T-cell (primary cell): ENCODE data around the gene ZNF480. TPM values are rescaled to one million over a fixed set of nuclear protein-coding genes. Genes with fewer than 3 reads are reported as not detected.
"Not testable (repeated sequence)": the region's sequence is repeated elsewhere in the genome, so short reads cannot be mapped to it uniquely, and the experiment has no call there.

ENCODE experiments used
- ATAC-seq, 4 experiments: fragments of 200-7000 bp in 3 of 4; fragments of 150-1000 bp in 1 of 4; cut with Tn5 transposase; replicated peaks in 1 of 4; 1 replicate in 3 of 4; 2 replicates in 1 of 4; pipeline ENCODE4 v1.10.0; 2021; ENCODE audit warnings: moderate library complexity in 3 of 4, mild to moderate bottlenecking in 2 of 4, moderate number of reproducible peaks in 1 of 4
- CTCF ChIA-PET, 2 donors: fragments of 300-600 bp; sonication (Branson Sonifier 250); formaldehyde crosslinking; loops; one replicate each; lab custom pipeline; 2022; ENCODE audit warnings: antibody characterized with exemption in 2 of 2; lab: Charles Lee
- POLR2A ChIA-PET, 2 donors: fragments of 300-600 bp; sonication (Branson Sonifier 250); formaldehyde crosslinking; loops; one replicate each; lab custom pipeline; 2022; ENCODE audit warnings: antibody characterized with exemption in 2 of 2; lab: Charles Lee
- DNase-seq, 35 experiments: peaks; one replicate each; pipeline versions ENCODE4 v3.0.0 to v3.0.0-alpha.2; 2013 to 2023
- H3K27ac ChIP-seq: one replicate; pipeline ENCODE4 v1.5.1; 2013; ENCODE audit warnings: low read length
- H3K27me3 ChIP-seq, 2 experiments: replicated peaks in 1 of 2; 1 replicate in 1 of 2; 2 replicates in 1 of 2; pipeline versions ENCODE4 v1.6.1 to v1.7.0; 2013; ENCODE audit warnings: low read length in 1 of 2, mixed read lengths in 1 of 2; ENCODE audit not compliant: control insufficient read depth in 2 of 2, insufficient read depth in 2 of 2; ENCODE audit errors: extremely low read depth in 1 of 2
- H3K36me3 ChIP-seq, 2 donors: 1 replicate in 1 of 2; 2 replicates in 1 of 2; pipeline versions ENCODE4 v1.6.1 to v1.7.0; 2013; ENCODE audit warnings: low read length in 1 of 2; ENCODE audit not compliant: control insufficient read depth in 2 of 2, insufficient read depth in 1 of 2; ENCODE audit errors: extremely low read depth in 1 of 2
- H3K4me1 ChIP-seq, 2 experiments: 1 replicate in 1 of 2; 2 replicates in 1 of 2; pipeline versions ENCODE4 v1.6.1 to v1.7.0; 2013; ENCODE audit warnings: low read length in 2 of 2, mixed read lengths in 1 of 2; ENCODE audit not compliant: insufficient read depth in 2 of 2, control insufficient read depth in 1 of 2; ENCODE audit errors: extremely low read depth in 1 of 2
- H3K4me3 ChIP-seq, 2 donors: 1 replicate in 1 of 2; 2 replicates in 1 of 2; pipeline versions ENCODE4 v1.5.1 to v1.7.0; 2013; ENCODE audit warnings: mild to moderate bottlenecking in 2 of 2, low read length in 1 of 2, moderate library complexity in 1 of 2; ENCODE audit not compliant: control insufficient read depth in 1 of 2; ENCODE audit errors: extremely low read depth in 1 of 2
- H3K9me3 ChIP-seq: 2 replicates; pipeline ENCODE4 v1.7.0; 2013
- H3K27ac Mint-ChIP-seq, 2 donors: one replicate each; pipeline ENCODE4 v1.8.0; 2020 to 2021; ENCODE audit warnings: mild to moderate bottlenecking in 2 of 2, mixed read lengths in 2 of 2
- H3K27me3 Mint-ChIP-seq, 2 donors: one replicate each; pipeline ENCODE4 v1.8.0; 2021 to 2022; ENCODE audit warnings: mixed read lengths in 2 of 2
- H3K36me3 Mint-ChIP-seq: one replicate; pipeline ENCODE4 v1.8.0; 2021; ENCODE audit warnings: mixed read lengths
- H3K4me1 Mint-ChIP-seq, 3 donors: one replicate each; pipeline ENCODE4 v1.8.0; 2020 to 2022; ENCODE audit warnings: mixed read lengths in 3 of 3, mild to moderate bottlenecking in 1 of 3
- H3K4me3 Mint-ChIP-seq, 3 donors: one replicate each; pipeline ENCODE4 v1.8.0; 2020 to 2022; ENCODE audit warnings: mild to moderate bottlenecking in 3 of 3, mixed read lengths in 3 of 3, moderate library complexity in 3 of 3
- H3K9me3 Mint-ChIP-seq, 3 donors: one replicate each; pipeline ENCODE4 v1.8.0; 2020 to 2022; ENCODE audit warnings: mixed read lengths in 3 of 3
- WGBS: methylation state at CpG from one replicate; pipeline ENCODE4 v1.1.5; 2013; ENCODE audit warnings: missing lambda C conversion rate; ENCODE audit not compliant: insufficient coverage; 5-methylcytosine and 5-hydroxymethylcytosine counted together
- total RNA-seq, 35 experiments: library from RNA in 6 of 35; stranded (reverse) in 6 of 35; fragments of 120-200 nt in 1 of 35; gene quantifications; one replicate each; pipeline versions ENCODE4 v1.2.1 to v1.2.4 and lab custom pipeline; 2013 to 2026

ZNF480 gene
- total RNA-seq (10 to 100 TPM in 4 of 5 donors, 1 to 10 TPM in 1; 9.3 to 22.1 (median 18.9) TPM), total RNA-seq (lab: John Stamatoyannopoulos, UW) (7.9 to 62.9 (median 23.6) reads per million in 29 experiments)
- 14.9 TPM for total RNA-seq (2013)

- Histone ChIP-seq H3K4me1 (peaks cover 6 to 20% of the 10 kb centered on the region in 2 experiments), H3K27me3 (no peaks in the 10 kb centered on the region), H3K9me3 (peaks cover 4% of the 10 kb centered on the region), H3K36me3 (peaks cover 14 to 26% of the 10 kb centered on the region in 2 donors), H3K27ac (peak within 1 kb of the TSS; percentile 92), H3K4me3 (peak within 1 kb of the TSS; percentile 87 to 96)
- WGBS, result 0% methylated on average over 51 of the region's 75 CpGs
- Mint-ChIP-seq H3K27me3 (no peaks in the 10 kb centered on the region), H3K36me3 (peaks cover 57% of the 10 kb centered on the region), H3K4me1 (peaks cover 18 to 23% (median 21%) of the 10 kb centered on the region in 3 donors), H3K4me3 (peak within 1 kb of the TSS; percentile 93 to 97 (median 96)), H3K9me3 (peaks cover 9 to 44% (median 43%) of the 10 kb centered on the region in 3 donors), H3K27ac (peak within 1 kb of the TSS; percentile 97 to 98)
- ChIA-PET POLR2A (no interaction called here), CTCF (no interaction called here)
- DNase-seq (peak; percentile 68 to 91 (median 81)), ATAC-seq (peak; percentile 87 to 91 (median 88))
Observed at GRCh38 chr19:52296773-52297600, at the start of gene ZNF480. ZNF480 (plus strand) TSS chr19:52297169; CDS start chr19:52300413, 3,244 bp downstream.

- Mint-ChIP-seq H3K9me3 (peaks cover 0 to 3% (median 0%) of the 10 kb centered on the region in 3 donors), H3K4me1 (no peaks in the 10 kb centered on the region), H3K4me3 (no peak overlapping the region), H3K36me3 (peaks cover 4% of the 10 kb centered on the region), H3K27ac (no peak overlapping the region), H3K27me3 (no peaks in the 10 kb centered on the region)
- H3K9me3 ChIP-seq, result no peaks in the 10 kb centered on the region
- H3K27ac ChIP-seq, result no peak overlapping the region
- H3K4me1 ChIP-seq, result no peaks in the 10 kb centered on the region
- ChIA-PET CTCF (interaction anchor here in 1 of 2 donors (0.8 kb wide), 2 partner anchors 11 to 31 kb away, joined by 4 read pairs; no protein-coding TSS in a partner anchor), POLR2A (interaction anchor here in 1 of 2 donors (0.6 kb wide), 1 partner anchor 38 kb away, joined by 3 read pairs; no protein-coding TSS in a partner anchor)
- ATAC-seq (peak; percentile 57 to 83 (median 74)), DNase-seq (peak; percentile 24 to 75 (median 54))
- WGBS, result 25% methylated on average over 3 of the region's 6 CpGs
- no peaks in the 10 kb centered on the region for H3K36me3 ChIP-seq
- H3K4me3 ChIP-seq, result no peak overlapping the region
- no peaks in the 10 kb centered on the region for H3K27me3 ChIP-seq
Observed at GRCh38 chr19:52248241-52248640, 48.7 kb upstream of the ZNF480 start.

DNA sequence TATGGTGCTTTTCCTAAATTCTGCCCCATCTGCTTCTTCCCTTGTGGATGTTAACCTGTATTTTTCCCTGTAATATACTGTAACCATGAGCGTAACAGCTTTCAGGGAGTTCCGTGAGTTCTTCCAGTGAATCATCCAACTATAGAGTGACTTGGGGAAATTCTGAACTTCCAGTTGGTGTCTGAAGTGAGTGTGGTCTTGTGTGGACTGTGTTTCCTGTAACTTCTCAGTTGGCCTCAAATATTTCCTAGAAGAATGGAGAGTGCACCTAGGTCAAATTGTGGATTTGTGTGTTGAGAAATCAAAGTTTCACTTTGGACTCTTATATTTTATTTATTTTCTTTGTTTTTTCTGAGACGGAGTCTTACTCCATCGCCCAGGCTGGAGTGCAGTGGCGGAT is 38.5 kb upstream of the ZNF480 start:
- Histone ChIP-seq H3K4me1 (no peaks in the 10 kb centered on the region), H3K27ac (no peak overlapping the region), H3K4me3 (no peak overlapping the region), H3K27me3 (peaks cover 0 to 2% of the 10 kb centered on the region in 2 experiments), H3K9me3 (no peaks in the 10 kb centered on the region), H3K36me3 (no peaks in the 10 kb centered on the region)
- CTCF ChIA-PET, result no interaction called here
- POLR2A ChIA-PET, result no interaction called here
- Mint-ChIP-seq H3K4me1 (no peaks in the 10 kb centered on the region), H3K27ac (no peak overlapping the region), H3K4me3 (no peak overlapping the region), H3K9me3 (peaks cover 0 to 7% (median 2%) of the 10 kb centered on the region in 3 donors), H3K36me3 (peaks cover 3% of the 10 kb centered on the region), H3K27me3 (peaks cover 7 to 10% of the 10 kb centered on the region in 2 donors)
- 100% methylated on average over 3 of the region's 5 CpGs for WGBS
- ATAC-seq (no peak), DNase-seq (no peak)

DNA sequence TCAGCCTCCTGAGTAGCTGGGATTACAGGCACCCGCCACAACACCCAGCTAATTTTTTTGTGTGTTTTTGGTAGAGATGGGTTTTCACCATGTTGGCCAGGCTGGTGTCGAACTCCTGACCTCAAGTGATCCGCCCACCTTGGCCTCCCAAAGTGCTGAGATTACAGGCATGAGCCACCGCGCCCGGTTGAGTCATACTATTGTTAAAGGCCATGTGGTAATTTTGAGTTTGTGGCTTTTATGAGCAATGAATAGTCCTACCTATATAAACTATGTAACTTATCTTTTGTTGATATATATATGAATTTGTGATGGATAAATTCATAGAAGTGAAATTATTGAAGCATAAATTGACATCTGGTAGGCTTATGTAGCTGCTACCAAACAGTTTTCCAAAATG is 31.4 kb upstream of the ZNF480 start:
- ATAC-seq, H3K36me3 Mint-ChIP-seq, H3K27ac Mint-ChIP-seq, H3K9me3 ChIP-seq, H3K4me3 ChIP-seq, POLR2A ChIA-PET, DNase-seq, H3K9me3 Mint-ChIP-seq, H3K4me3 Mint-ChIP-seq, H3K27me3 Mint-ChIP-seq, H3K27me3 ChIP-seq, H3K27ac ChIP-seq, H3K36me3 ChIP-seq: not testable (repeated sequence)
- CTCF ChIA-PET, result interaction anchor here in 1 of 2 donors (0.7 kb wide), 1 partner anchor 728 kb away, joined by 3 read pairs; no protein-coding TSS in a partner anchor
- WGBS, result 62% methylated on average over 2 of the region's 6 CpGs
- H3K4me1 Mint-ChIP-seq, result peaks cover 7 to 12% (median 9%) of the 10 kb centered on the region in 3 donors
- peaks cover 1 to 13% of the 10 kb centered on the region in 2 experiments for H3K4me1 ChIP-seq

DNA sequence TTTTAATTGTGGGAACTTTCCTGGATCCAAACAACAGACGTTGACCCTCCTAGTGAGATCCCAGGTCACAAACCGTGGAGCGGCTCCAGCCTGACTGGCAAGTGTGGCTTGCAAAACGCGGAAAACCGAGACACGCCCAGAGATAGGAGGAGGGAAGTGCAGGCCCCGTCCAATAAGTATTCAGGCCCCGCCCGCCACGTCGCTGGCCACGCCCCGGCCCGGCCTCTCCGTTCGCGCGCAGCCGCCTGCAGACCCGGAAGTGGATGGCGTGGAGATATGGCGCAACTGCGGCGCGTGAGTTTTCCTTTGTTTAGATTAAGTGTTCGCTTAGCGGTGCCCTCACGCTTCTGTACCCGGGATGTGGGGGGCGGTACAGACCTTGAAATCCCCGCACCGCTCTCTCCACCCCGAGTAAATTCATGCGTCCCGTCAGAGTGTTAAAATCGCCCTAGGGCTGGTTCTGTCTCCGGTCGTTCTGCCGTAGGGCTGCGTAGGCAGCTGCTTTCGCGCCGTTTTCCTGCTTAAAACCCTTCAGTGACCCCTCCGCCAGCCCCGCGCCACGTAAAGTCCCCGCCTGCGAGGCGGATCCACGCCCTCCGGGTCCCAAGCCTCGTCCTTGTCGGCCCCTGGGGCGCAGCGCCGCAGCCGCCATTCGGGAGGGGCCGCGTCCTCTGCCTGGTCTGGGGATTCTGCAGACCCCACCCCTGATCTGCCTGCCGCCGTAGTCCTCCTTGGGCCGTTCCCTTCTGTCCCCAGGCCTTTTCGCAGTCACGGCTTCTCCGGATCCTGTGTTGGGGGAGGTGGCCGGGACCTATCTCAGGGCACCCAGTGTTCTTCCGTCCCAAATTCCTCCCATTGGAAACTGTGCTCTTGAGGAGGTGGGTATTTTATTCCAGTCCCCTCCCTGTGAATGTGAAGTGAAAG is 27.4 kb upstream of the ZNF480 start, which contains the start of gene ZNF766:
Gene ZNF766 (plus strand): TSS at position 250 of the 924 bp plus-strand sequence. CDS start 27 bp downstream, at position 277.
- peaks cover 12 to 19% (median 17%) of the 10 kb centered on the region in 3 donors for H3K9me3 Mint-ChIP-seq
- POLR2A ChIA-PET, result no interaction called here

More for the DNA sequence above, 27.4 kb upstream of the ZNF480 start, which contains the start of gene ZNF766:
- under 1% methylated on average over 51 of the region's 70 CpGs for WGBS
- Histone ChIP-seq H3K27ac (peak within 1 kb of the TSS; percentile 93), H3K4me3 (peak within 1 kb of the TSS; percentile 97), H3K4me1 (peaks cover 6 to 38% of the 10 kb centered on the region in 2 experiments), H3K36me3 (peaks cover 6 to 20% of the 10 kb centered on the region in 2 donors), H3K27me3 (no peaks in the 10 kb centered on the region), H3K9me3 (no peaks in the 10 kb centered on the region)
- H3K4me3 Mint-ChIP-seq, result peak within 1 kb of the TSS; percentile 88 to 98 (median 95)
- H3K4me1 Mint-ChIP-seq, result peaks cover 35 to 47% (median 42%) of the 10 kb centered on the region in 3 donors
- CTCF ChIA-PET, result no interaction called here
- peak; percentile 98 to 99 (median 98) for ATAC-seq
- no peaks in the 10 kb centered on the region for H3K27me3 Mint-ChIP-seq
- peak within 1 kb of the TSS; percentile 93 to 94 for H3K27ac Mint-ChIP-seq
- H3K36me3 Mint-ChIP-seq, result peaks cover 40% of the 10 kb centered on the region
- DNase-seq, result peak; percentile 90 to 98 (median 96)
